ENCODE results near the gene SON.

The SON gene

GRCh38 chr21:33543505-33544129 is 779 bp downstream of the SON start:
- peak; percentile 20 for DNase-seq

GRCh38 chr21:33544451-33545195 is 1.8 kb downstream of the SON start:
- no peak for DNase-seq

GRCh38 chr21:33546086-33546485 is 3.2 kb downstream of the SON start:
- no peak for DNase-seq

GRCh38 chr21:33549848-33550771 is 7.3 kb downstream of the SON start:
- DNase-seq = no peak

GRCh38 chr21:33550772-33551660 is 8.2 kb downstream of the SON start:
- no peak for DNase-seq

GRCh38 chr21:33551664-33552063 is 8.8 kb downstream of the SON start:
- no peak for DNase-seq

GRCh38 chr21:33552093-33552998 is 9.5 kb downstream of the SON start:
- DNase-seq = no peak

- DNase-seq = no peak
Observed at GRCh38 chr21:33552999-33553598, 10.3 kb downstream of the SON start.

GRCh38 chr21:33554236-33554981 is 11.6 kb downstream of the SON start:
- no peak for DNase-seq

- no peak for DNase-seq
Observed at GRCh38 chr21:33554982-33555344, 12.1 kb downstream of the SON start.

GRCh38 chr21:33557447-33557846 is 14.6 kb downstream of the SON start:
- no peak for DNase-seq

- no peak for DNase-seq
Observed at GRCh38 chr21:33558777-33559421, 16.1 kb downstream of the SON start.

- DNase-seq = no peak
Observed at GRCh38 chr21:33559813-33560212, 17.0 kb downstream of the SON start.

- no peak for DNase-seq
Observed at GRCh38 chr21:33560965-33561364, 18.1 kb downstream of the SON start.

GRCh38 chr21:33561373-33561772 is 18.5 kb downstream of the SON start:
- DNase-seq = no peak

GRCh38 chr21:33562389-33562788 is 19.6 kb downstream of the SON start:
- no peak for DNase-seq

GRCh38 chr21:33566514-33566913 is 23.7 kb downstream of the SON start:
- no peak for DNase-seq

- no peak for DNase-seq
Observed at GRCh38 chr21:33567914-33568313, 25.1 kb downstream of the SON start.

GRCh38 chr21:33568448-33568847 is 25.6 kb downstream of the SON start:
- DNase-seq = no peak

GRCh38 chr21:33569991-33570390 is 27.2 kb downstream of the SON start:
- DNase-seq = no peak
